ENCODE results near the gene SPAG16. TPM values are rescaled to one million over a fixed set of nuclear protein-coding genes. Genes with fewer than 3 reads are reported as not detected.

SPAG16 gene
- total RNA-seq, 1 donor from 2014 or later = 16.7 TPM

DNA sequence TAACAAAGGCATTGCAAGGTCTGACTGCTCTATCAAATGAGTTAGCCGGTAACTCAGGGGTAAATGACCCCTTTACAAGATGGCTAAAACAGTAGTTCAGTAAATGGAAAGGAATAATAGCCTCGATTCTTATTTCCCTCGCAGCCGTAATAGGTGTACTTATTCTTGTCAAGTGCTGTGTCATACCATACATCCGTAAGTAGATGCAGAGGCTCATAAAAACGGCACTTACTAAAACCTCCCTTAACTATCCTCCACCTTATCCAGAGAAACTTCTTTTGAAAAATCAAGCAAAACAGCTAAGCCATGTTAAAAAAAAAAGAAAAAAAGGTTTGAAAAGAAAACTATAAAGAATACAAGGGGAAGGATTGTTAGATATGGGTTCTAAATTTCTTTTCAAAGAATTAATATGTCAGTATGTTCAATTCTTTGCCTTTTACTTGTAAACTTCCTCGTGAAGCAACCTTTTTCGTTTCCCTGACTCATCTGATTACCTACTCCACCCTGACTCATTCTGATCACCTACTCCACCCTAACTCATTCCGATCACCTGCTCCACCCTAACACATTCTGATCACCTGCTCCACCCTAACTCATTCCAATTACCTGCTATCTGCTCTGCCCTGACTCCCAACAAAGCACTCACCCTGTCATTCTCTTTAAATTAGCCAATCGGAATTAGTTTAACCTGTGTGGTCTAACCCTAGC is 127.5 kb downstream of the SPAG16 start:
- TF ChIP-seq, protein P1, sequence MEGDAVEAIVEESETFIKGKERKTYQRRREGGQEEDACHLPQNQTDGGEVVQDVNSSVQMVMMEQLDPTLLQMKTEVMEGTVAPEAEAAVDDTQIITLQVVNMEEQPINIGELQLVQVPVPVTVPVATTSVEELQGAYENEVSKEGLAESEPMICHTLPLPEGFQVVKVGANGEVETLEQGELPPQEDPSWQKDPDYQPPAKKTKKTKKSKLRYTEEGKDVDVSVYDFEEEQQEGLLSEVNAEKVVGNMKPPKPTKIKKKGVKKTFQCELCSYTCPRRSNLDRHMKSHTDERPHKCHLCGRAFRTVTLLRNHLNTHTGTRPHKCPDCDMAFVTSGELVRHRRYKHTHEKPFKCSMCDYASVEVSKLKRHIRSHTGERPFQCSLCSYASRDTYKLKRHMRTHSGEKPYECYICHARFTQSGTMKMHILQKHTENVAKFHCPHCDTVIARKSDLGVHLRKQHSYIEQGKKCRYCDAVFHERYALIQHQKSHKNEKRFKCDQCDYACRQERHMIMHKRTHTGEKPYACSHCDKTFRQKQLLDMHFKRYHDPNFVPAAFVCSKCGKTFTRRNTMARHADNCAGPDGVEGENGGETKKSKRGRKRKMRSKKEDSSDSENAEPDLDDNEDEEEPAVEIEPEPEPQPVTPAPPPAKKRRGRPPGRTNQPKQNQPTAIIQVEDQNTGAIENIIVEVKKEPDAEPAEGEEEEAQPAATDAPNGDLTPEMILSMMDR (IDR thresholded peaks at IDR 0.05; ENCODE audit: insufficient read depth, low read depth, low read length) = no peak
- TF ChIP-seq EZH2 (IDR thresholded peaks at IDR 0.05; ENCODE audit: insufficient read depth, low read length) = no peak
- Histone ChIP-seq H3K4me3 (ENCODE audit: insufficient read depth, low read depth, low read length) (no peak overlapping the region), H4K20me1 (ENCODE audit: insufficient read depth, low read length) (no peaks in the 10 kb centered on the region), H3K4me2 (ENCODE audit: low read length) (no peak overlapping the region), H3K36me3 (ENCODE audit: insufficient read depth, low read length) (no peaks in the 10 kb centered on the region), H3K9me3 (ENCODE audit: insufficient read depth, low read depth, low read length) (no peaks in the 10 kb centered on the region), H3K27ac (ENCODE audit: low read depth, low read length) (no peak overlapping the region), H2AFZ (ENCODE audit: low read depth, low read length) (no peak overlapping the region), H3K4me1 (ENCODE audit: insufficient read depth, low read length) (no peaks in the 10 kb centered on the region), H3K27me3 (ENCODE audit: insufficient read depth, low read length) (no peaks in the 10 kb centered on the region), H3K79me2 (ENCODE audit: insufficient read depth, low read length) (no peaks in the 10 kb centered on the region), H3K9ac (ENCODE audit: low read length) (no peak overlapping the region)
- H3K36me3 Mint-ChIP-seq (ENCODE audit: low read depth, unreplicated experiment) = no peaks in the 10 kb centered on the region
- H3K9me3 Mint-ChIP-seq (ENCODE audit: unreplicated experiment) = no peaks in the 10 kb centered on the region
- H3K4me3 Mint-ChIP-seq (ENCODE audit: unreplicated experiment) = no peak overlapping the region
- DNase-seq (ENCODE audit: low read depth) (no peak), FAIRE-seq (no peak)
- no peaks in the 10 kb centered on the region for H3K27me3 Mint-ChIP-seq (ENCODE audit: low read depth, unreplicated experiment)
- H3K4me1 Mint-ChIP-seq (ENCODE audit: low read depth, unreplicated experiment) = no peaks in the 10 kb centered on the region
- no peak overlapping the region for H3K27ac Mint-ChIP-seq (ENCODE audit: unreplicated experiment)

DNA sequence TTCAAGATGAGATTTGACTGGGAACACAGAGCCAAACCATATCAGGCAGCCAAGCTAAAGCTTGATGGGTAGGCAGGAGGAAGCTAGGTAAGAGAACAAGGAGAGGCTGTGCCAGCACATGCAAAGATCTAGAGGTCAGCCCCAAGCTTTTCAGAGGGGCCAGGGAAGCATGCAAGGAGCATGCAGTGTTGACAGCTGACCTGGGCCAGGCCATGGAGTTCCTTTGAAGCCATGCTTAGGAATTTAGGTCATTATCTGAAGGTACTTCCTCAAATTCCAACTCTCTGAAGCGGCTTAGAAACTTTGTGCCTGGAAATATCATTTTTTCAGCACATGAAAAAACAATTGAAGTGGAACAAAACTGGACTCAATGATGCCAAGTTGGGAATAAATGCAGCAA is 130.8 kb downstream of the SPAG16 start:
- no peak overlapping the region for H3K27ac ChIP-seq (ENCODE audit: low read depth, low read length)

More for the DNA sequence above, 130.8 kb downstream of the SPAG16 start:
- H3K9ac ChIP-seq (ENCODE audit: low read length) = no peak overlapping the region
- no peaks in the 10 kb centered on the region for H3K9me3 ChIP-seq (ENCODE audit: insufficient read depth, low read depth, low read length)
- no peak overlapping the region for H3K4me2 ChIP-seq (ENCODE audit: low read length)
- H3K79me2 ChIP-seq (ENCODE audit: insufficient read depth, low read length) = no peaks in the 10 kb centered on the region
- no peak overlapping the region for H3K4me3 ChIP-seq (ENCODE audit: insufficient read depth, low read depth, low read length)
- DNase-seq (ENCODE audit: low read depth) = no peak
- no peaks in the 10 kb centered on the region for H3K36me3 ChIP-seq (ENCODE audit: insufficient read depth, low read length)
- H3K36me3 Mint-ChIP-seq (ENCODE audit: low read depth, unreplicated experiment) = no peaks in the 10 kb centered on the region
- H4K20me1 ChIP-seq (ENCODE audit: insufficient read depth, low read length) = no peaks in the 10 kb centered on the region
- H3K4me1 Mint-ChIP-seq (ENCODE audit: low read depth, unreplicated experiment) = no peaks in the 10 kb centered on the region
- TF ChIP-seq, protein P1 (IDR thresholded peaks at IDR 0.05; ENCODE audit: insufficient read depth, low read depth, low read length) = no peak
- TF ChIP-seq EZH2 (IDR thresholded peaks at IDR 0.05; ENCODE audit: insufficient read depth, low read length) = no peak
- no peak overlapping the region for H3K4me3 Mint-ChIP-seq (ENCODE audit: unreplicated experiment)
- FAIRE-seq = no peak
- no peaks in the 10 kb centered on the region for H3K27me3 ChIP-seq (ENCODE audit: insufficient read depth, low read length)
- no peaks in the 10 kb centered on the region for H3K4me1 ChIP-seq (ENCODE audit: insufficient read depth, low read length)
- H3K9me3 Mint-ChIP-seq (ENCODE audit: unreplicated experiment) = no peaks in the 10 kb centered on the region
- H3K27me3 Mint-ChIP-seq (ENCODE audit: low read depth, unreplicated experiment) = no peaks in the 10 kb centered on the region
- no peak overlapping the region for H3K27ac Mint-ChIP-seq (ENCODE audit: unreplicated experiment)
- no peak overlapping the region for H2AFZ ChIP-seq (ENCODE audit: low read depth, low read length)

Measured in astrocyte (in vitro differentiated cells and primary cell).